Fibroblast of lung (primary cell): ENCODE measurements around the gene ABCC5. TPM values are rescaled to one million over a fixed set of nuclear protein-coding genes. Genes with fewer than 3 reads are reported as not detected.

Experiments used
- DNase-seq, 2 donors: peaks; one replicate each; pipeline versions ENCODE4 v3.0.0 to v3.0.0-alpha.2; 2010; ENCODE audit warnings: low read depth in 2 of 2
- H2AFZ ChIP-seq: 2 replicates; pipeline ENCODE4 v1.5.1; 2012; ENCODE audit warnings: low read length, control low read depth, inconsistent platforms
- H3K27ac ChIP-seq: 2 replicates; pipeline ENCODE4 v1.5.1; 2011; ENCODE audit warnings: low read length, control low read depth; ENCODE audit not compliant: insufficient read depth
- H3K27me3 ChIP-seq: 2 replicates; pipeline ENCODE4 v1.5.1; 2011; ENCODE audit warnings: mild to moderate bottlenecking, low read length; ENCODE audit not compliant: control insufficient read depth, insufficient read depth
- H3K36me3 ChIP-seq: 2 replicates; pipeline ENCODE4 v1.5.1; 2011; ENCODE audit warnings: low read length; ENCODE audit not compliant: control insufficient read depth, insufficient read depth
- H3K4me1 ChIP-seq: 2 replicates; pipeline ENCODE4 v1.5.1; 2011; ENCODE audit warnings: low read length; ENCODE audit not compliant: control insufficient read depth, insufficient read depth; ENCODE audit errors: extremely low read depth
- H3K4me2 ChIP-seq: 2 replicates; pipeline ENCODE4 v1.5.1; 2011; ENCODE audit warnings: low read length, control low read depth; ENCODE audit not compliant: insufficient read depth; ENCODE audit errors: extremely low read depth
- H3K4me3 ChIP-seq, 4 experiments: fragments of 200-600 bp in 1 of 4; sonication (generic) in 1 of 4; replicated peaks in 1 of 4; 2 replicates each; pipeline ENCODE4 v1.5.1; 2011 to 2016; ENCODE audit warnings: low read length in 4 of 4, low read depth in 3 of 4, mild to moderate bottlenecking in 3 of 4, control low read depth in 2 of 4, inconsistent platforms in 1 of 4, mixed read lengths in 1 of 4; ENCODE audit not compliant: insufficient read depth in 1 of 4; ENCODE audit errors: control extremely low read depth in 1 of 4
- H3K79me2 ChIP-seq: 2 replicates; pipeline ENCODE4 v1.5.1; 2012; ENCODE audit warnings: mild to moderate bottlenecking, low read length, inconsistent platforms; ENCODE audit not compliant: control insufficient read depth, insufficient read depth
- H3K9ac ChIP-seq: 2 replicates; pipeline ENCODE4 v1.5.1; 2011; ENCODE audit warnings: mild to moderate bottlenecking, low read length, control low read depth; ENCODE audit not compliant: insufficient read depth
- H3K9me3 ChIP-seq: 2 replicates; pipeline ENCODE4 v1.5.1; 2012; ENCODE audit warnings: low read depth, low read length; ENCODE audit not compliant: control insufficient read depth, insufficient read depth
- H4K20me1 ChIP-seq: 2 replicates; pipeline ENCODE4 v1.5.1; 2011; ENCODE audit warnings: low read length; ENCODE audit not compliant: control insufficient read depth, insufficient read depth; ENCODE audit errors: extremely low read depth
- EZH2 ChIP-seq: IDR thresholded peaks from 2 replicates; pipeline ENCODE4 v1.5.1; 2012; ENCODE audit warnings: low read length, control low read depth, mild to moderate bottlenecking; ENCODE audit errors: missing control alignments
- polyA plus RNA-seq, 2 donors: library from polyadenylated mRNA; depleted of rRNA in 1 of 2; stranded (reverse) in 1 of 2; unstranded in 1 of 2; fragments of >200 nt; gene quantifications; 2 replicates each; pipeline ENCODE4 v1.2.1, GENCODE V29; 2011 to 2012; ENCODE audit warnings: missing spikeins in 1 of 2
- total RNA-seq: library from RNA; depleted of rRNA; stranded (reverse); fragments of >200 nt; gene quantifications from 2 replicates; pipeline ENCODE4 v1.2.1, GENCODE V29; 2014
- TF ChIP-seq, protein P1 (sequence below), 2 donors: IDR thresholded peaks in 1 of 2; conservative IDR thresholded peaks in 1 of 2; 1 replicate in 1 of 2; 2 replicates in 1 of 2; pipeline ENCODE4 v1.5.1; 2011 to 2012; ENCODE audit warnings: low read length in 2 of 2, control low read depth in 1 of 2, inconsistent platforms in 1 of 2, low read depth in 1 of 2, mild to moderate bottlenecking in 1 of 2

Gene ABCC5
- total and polyA plus RNA-seq, 2 donors (not counting 1 experiment from before 2014, with no cell fraction given), result 13.2 to 18.8 TPM

DNA sequence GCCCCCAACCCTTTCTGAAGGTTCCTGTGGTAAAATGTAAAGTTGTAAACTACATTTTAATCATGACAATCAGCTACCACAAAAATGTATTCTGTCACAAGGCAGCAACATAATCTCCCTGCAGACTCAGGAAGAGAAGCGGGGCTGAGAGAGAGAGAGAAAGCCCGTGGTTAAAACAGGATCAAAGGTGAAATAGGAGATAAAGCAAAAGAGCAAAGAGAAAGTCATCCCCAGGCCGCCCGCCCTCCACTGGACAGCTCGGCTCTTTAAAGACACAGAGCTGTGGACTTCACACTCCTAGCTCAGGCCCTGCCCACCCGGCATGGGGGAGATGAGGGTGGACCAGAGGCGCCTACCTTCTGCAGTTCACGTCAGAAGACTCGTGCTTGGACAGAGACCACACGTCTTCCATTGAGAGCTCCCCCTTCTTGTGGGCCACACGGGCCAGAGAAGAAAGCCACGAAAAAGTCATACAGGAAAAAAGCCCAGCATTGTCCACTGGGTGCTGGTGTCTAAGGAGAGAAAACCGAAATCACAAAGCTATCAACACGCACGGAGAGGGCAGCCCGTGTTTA, 29.4 kb downstream of the ABCC5 start:
- no peaks in the 10 kb centered on the region for H3K27me3 ChIP-seq
- peaks cover 1% of the 10 kb centered on the region for H3K36me3 ChIP-seq
- no peak for TF ChIP-seq EZH2
- TF ChIP-seq, protein P1, sequence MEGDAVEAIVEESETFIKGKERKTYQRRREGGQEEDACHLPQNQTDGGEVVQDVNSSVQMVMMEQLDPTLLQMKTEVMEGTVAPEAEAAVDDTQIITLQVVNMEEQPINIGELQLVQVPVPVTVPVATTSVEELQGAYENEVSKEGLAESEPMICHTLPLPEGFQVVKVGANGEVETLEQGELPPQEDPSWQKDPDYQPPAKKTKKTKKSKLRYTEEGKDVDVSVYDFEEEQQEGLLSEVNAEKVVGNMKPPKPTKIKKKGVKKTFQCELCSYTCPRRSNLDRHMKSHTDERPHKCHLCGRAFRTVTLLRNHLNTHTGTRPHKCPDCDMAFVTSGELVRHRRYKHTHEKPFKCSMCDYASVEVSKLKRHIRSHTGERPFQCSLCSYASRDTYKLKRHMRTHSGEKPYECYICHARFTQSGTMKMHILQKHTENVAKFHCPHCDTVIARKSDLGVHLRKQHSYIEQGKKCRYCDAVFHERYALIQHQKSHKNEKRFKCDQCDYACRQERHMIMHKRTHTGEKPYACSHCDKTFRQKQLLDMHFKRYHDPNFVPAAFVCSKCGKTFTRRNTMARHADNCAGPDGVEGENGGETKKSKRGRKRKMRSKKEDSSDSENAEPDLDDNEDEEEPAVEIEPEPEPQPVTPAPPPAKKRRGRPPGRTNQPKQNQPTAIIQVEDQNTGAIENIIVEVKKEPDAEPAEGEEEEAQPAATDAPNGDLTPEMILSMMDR (conservative IDR thresholded peaks at IDR 0.05 in 1 of 2, IDR thresholded peaks at IDR 0.05 in 1 of 2; ENCODE audit: low read depth in 1 of 2, low read length in 2 of 2), result no peak
- no peaks in the 10 kb centered on the region for H3K79me2 ChIP-seq
- H2AFZ ChIP-seq, result no peak overlapping the region
- no peak overlapping the region for H3K4me3 ChIP-seq
- peak; percentile 49 to 77 for DNase-seq
- no peak overlapping the region for H3K4me2 ChIP-seq
- H3K9me3 ChIP-seq, result no peaks in the 10 kb centered on the region
- no peaks in the 10 kb centered on the region for H4K20me1 ChIP-seq
- no peaks in the 10 kb centered on the region for H3K4me1 ChIP-seq
- no peak overlapping the region for H3K27ac ChIP-seq
- no peak overlapping the region for H3K9ac ChIP-seq

DNA sequence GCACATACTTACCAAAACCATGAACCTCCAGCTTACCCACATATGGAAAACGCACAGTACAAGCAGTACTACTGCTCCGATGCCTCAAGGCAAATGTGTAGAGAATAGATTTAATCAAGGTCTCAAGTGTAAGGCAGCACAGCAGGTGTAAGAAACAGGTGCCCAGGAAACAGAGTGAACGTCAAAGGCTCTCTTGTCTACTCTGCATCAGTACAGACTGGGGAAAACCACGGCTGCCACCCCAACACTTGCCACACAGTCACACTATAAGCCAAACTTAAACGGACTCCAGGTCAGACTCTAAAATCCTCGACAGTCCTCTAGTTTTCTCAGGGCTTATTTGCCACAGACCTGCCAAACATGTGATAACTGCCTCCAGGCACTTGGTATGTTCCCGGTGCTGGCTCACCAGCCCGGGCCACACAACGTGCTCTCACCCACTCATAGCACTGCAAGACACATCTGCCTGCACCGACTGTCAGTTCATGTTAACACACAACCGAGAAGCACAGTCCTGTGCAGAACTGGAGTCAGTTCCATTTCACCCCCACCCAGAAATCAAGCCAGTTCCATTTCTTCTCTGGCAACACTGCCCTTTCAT, 30.6 kb downstream of the ABCC5 start:
- no peak for DNase-seq
- no peak overlapping the region for H3K4me3 ChIP-seq
- H2AFZ ChIP-seq, result no peak overlapping the region
- H3K27ac ChIP-seq, result no peak overlapping the region
- no peaks in the 10 kb centered on the region for H3K9me3 ChIP-seq
- TF ChIP-seq EZH2, result no peak
- TF ChIP-seq, protein P1 (conservative IDR thresholded peaks at IDR 0.05 in 1 of 2, IDR thresholded peaks at IDR 0.05 in 1 of 2; ENCODE audit: low read depth in 1 of 2, low read length in 2 of 2), result no peak
- no peaks in the 10 kb centered on the region for H3K27me3 ChIP-seq
- peaks cover 4% of the 10 kb centered on the region for H3K36me3 ChIP-seq
- no peaks in the 10 kb centered on the region for H3K4me1 ChIP-seq
- no peaks in the 10 kb centered on the region for H4K20me1 ChIP-seq
- H3K4me2 ChIP-seq, result no peak overlapping the region
- H3K79me2 ChIP-seq, result no peaks in the 10 kb centered on the region
- no peak overlapping the region for H3K9ac ChIP-seq

DNA sequence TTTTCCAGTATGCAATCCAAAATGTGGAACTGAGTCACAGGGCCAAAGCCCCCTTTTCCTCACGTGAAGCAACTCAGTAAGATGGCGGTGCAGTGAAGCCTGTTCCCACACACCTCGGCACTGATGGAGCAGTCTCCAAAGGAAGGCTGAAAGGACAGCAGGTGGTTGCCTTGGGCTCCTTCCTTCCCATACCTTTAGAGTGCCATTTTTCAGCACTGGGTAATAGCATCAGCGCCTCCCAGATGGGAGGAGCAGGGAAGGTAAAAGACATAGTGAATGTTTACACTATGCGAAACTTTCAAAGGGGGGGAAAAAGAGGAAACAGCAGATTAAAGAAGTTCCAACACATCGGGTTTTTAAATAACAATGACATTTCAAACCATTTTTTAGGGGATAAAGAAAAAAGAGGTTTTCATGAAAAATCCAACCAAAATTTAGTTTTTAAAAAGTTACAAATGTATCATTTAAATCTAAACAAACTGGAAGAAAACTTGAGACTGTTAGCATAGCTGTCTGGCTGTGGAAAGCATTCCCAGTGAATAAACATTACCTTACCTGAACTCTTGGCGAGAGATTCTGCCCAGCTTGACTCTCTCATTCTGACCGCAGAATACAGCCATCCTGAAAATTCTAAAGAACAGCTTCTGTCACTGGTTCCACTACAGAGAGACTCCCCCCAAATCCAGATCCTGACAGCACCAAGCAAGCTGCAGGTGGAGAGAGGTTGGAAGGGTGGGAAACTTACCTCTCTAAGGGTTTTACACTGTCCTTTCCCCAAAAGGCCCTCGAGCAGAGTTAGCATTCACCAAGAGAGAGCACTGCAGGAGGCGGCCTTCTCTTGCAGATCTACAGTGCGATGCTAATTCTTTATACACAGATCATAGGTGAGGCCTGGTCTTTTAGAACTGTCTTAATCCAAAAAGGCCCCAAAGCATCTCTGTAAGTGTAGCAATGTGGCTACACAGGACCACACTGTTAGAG, 32.6 kb downstream of the ABCC5 start:
- DNase-seq, result no peak
- Histone ChIP-seq H3K27ac (no peak overlapping the region), H3K36me3 (peaks cover 4% of the 10 kb centered on the region), H3K79me2 (no peaks in the 10 kb centered on the region), H3K4me1 (no peaks in the 10 kb centered on the region), H3K9ac (no peak overlapping the region), H3K27me3 (no peaks in the 10 kb centered on the region), H3K9me3 (no peaks in the 10 kb centered on the region), H4K20me1 (no peaks in the 10 kb centered on the region), H3K4me3 (no peak overlapping the region), H3K4me2 (no peak overlapping the region), H2AFZ (no peak overlapping the region)
- TF ChIP-seq, protein P1 (conservative IDR thresholded peaks at IDR 0.05 in 1 of 2, IDR thresholded peaks at IDR 0.05 in 1 of 2; ENCODE audit: low read depth in 1 of 2, low read length in 2 of 2), result no peak
- TF ChIP-seq EZH2, result no peak
